OCI-LY1 (cell line): ENCODE results near the gene ANKRD6.

Experiments
- EZH2 ChIP-seq: fragments of 200-600 bp; sonication (generic), shearing (Covaris generic); IDR thresholded peaks from 2 replicates; pipeline ENCODE4 v1.8.0; 2017; ENCODE audit warnings: borderline replicate concordance, mixed run types, mild to moderate bottlenecking, antibody characterized with exemption, low read length, moderate library complexity, mixed read lengths
- TF ChIP-seq, protein P1 (sequence below): fragments of 200-600 bp; sonication (generic), shearing (Covaris generic); IDR thresholded peaks from 2 replicates; pipeline ENCODE4 v1.5.1; 2017; ENCODE audit warnings: mild to moderate bottlenecking, antibody characterized with exemption, low read length, moderate library complexity, mixed read lengths

DNA sequence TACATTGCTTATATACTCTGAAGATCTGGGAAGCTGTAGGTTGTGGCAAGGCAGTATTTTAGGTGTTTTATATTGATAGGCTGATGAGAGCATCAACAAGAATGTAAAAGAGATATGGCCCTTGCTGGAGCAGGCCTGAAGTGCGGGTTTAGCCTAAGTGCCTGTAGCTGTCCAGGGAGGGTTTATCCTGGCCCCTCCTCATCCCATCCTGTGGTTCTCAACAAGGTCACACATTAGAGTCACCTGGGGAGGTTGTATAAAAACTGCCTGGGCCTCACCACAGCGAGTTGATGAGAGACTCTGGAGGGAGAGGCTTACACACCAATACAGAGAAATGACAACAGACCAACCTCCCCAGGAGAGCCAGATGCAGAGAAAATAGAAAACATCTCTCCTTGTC lies 157.2 kb downstream of the ANKRD6 start:
- TF ChIP-seq, protein P1, sequence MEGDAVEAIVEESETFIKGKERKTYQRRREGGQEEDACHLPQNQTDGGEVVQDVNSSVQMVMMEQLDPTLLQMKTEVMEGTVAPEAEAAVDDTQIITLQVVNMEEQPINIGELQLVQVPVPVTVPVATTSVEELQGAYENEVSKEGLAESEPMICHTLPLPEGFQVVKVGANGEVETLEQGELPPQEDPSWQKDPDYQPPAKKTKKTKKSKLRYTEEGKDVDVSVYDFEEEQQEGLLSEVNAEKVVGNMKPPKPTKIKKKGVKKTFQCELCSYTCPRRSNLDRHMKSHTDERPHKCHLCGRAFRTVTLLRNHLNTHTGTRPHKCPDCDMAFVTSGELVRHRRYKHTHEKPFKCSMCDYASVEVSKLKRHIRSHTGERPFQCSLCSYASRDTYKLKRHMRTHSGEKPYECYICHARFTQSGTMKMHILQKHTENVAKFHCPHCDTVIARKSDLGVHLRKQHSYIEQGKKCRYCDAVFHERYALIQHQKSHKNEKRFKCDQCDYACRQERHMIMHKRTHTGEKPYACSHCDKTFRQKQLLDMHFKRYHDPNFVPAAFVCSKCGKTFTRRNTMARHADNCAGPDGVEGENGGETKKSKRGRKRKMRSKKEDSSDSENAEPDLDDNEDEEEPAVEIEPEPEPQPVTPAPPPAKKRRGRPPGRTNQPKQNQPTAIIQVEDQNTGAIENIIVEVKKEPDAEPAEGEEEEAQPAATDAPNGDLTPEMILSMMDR, result no peak
- no peak for TF ChIP-seq EZH2
